Inferior parietal cortex (tissue), 1 donor: Measurements from ENCODE around the gene SRSF6.
"Not testable (repeated sequence)": the region's sequence is repeated elsewhere in the genome, so short reads cannot be mapped to it uniquely, and the experiment has no call there.

ENCODE experiments used
- DNase-seq: peaks from one replicate; pipeline ENCODE4 v3.0.0-alpha.2; 2016; ENCODE audit errors: extremely low spot score

Gene SRSF6

DNA sequence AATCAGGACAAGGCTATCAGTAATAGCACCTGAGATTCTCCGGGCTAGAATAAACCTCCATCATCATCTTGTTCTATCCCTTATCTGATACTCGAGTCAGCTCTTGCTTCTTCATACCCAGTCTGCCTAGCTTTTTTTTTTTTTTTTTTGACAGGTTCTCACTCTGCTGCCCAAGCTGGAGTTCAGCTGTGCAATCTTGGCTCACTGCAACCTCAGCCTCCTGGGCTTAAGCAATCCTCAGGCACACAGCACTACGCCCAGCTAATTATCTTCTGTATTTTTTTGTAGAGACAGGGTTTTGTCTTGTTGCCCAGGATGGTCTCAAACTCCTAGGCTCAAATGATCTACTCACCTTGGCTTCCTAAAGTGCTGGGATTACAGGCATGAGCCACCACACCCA is 19.5 kb downstream of the SRSF6 start:
- no peak for DNase-seq

GRCh38 chr20:43477619-43478018 is 19.9 kb downstream of the SRSF6 start:
- no peak for DNase-seq

DNA sequence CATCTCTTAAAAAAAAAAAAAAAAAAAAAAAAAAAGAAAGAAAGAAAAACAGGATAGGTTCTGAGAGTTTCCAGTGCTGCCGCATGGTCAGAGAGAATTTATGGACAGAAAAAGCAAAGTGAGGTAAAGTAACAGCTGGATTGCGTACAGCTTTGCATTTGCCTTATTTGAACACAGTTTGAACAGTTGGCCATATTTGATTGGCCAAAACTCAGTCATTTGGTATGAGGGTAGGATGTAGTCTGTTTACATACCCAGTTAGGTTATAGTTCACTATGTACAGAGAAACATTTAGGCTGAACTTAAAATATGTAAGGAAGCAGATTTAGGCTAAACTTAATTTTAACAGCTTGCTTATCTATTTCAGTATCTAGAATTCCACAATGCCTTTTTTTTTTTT is 32.3 kb downstream of the SRSF6 start:
- no peak for DNase-seq

- DNase-seq, result no peak
Observed at GRCh38 chr20:43492101-43492500, 34.4 kb downstream of the SRSF6 start.

GRCh38 chr20:43495388-43495787 is 37.7 kb downstream of the SRSF6 start:
- DNase-seq, result no peak

DNA sequence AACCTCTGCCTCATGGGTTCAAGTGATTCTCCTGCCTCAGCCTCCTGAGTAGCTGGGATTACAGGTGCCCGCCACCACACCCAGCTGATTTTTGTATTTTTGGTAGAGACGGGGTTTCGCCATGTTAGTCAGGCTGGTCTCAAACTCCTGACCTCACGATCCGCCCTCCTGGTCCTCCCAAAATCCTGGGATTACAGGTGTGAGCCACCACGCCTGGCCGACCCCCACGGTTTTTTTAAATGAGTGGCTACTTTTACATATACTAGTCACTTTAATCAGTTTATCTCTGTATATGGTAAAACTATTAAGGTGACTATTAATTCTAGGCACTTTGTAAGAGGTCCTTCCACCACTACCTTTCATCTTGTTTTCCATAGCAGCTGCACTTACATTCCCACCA is 44.3 kb downstream of the SRSF6 start:
- DNase-seq, result not testable (repeated sequence)

DNA sequence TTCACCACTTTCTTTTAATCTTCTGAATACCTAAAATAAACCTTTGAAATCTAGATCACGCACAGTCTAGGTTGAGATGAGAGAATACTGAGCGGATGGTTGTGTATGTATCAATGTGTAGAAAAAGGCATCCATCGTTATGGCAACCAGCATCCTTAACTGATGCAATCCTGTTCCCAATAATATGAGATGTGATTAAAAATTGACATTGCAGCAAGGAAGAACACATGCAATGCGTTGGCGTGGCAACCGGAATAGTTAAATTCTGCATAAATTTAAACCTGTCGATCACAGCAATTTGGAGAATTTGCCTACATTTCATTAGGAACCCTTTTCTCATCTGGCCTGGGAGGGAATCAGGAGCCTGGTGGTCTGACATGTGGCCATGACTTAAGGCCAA is 48.5 kb downstream of the SRSF6 start:
- DNase-seq, result no peak

GRCh38 chr20:43507150-43508080 is 49.7 kb downstream of the SRSF6 start, which contains the start of gene L3MBTL1:
Gene L3MBTL1 (plus strand): TSS chr20:43507697. CDS start chr20:43513504, 5,807 bp downstream.
- peak; percentile 38 for DNase-seq

DNA sequence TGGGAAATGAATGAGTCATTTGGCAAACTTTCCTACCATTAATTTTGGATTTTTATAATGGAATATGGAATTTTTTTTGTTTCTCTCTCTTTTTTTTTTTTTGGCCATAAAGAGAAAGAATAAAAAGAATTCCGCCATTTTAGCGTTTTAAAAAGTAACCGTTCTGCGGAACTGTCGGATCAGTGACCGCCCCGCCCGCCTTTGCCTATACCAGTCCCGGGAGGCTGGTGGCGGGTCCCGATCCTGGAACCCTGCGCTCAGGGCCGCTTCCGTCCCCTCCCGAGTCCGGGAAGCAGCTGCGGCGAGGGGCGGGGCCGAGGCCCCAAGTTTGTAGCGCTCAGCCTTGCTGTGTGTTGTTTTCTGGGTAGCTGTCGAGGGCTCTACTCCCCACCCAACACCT is 50.4 kb downstream of the SRSF6 start:
- DNase-seq, result no peak

DNA sequence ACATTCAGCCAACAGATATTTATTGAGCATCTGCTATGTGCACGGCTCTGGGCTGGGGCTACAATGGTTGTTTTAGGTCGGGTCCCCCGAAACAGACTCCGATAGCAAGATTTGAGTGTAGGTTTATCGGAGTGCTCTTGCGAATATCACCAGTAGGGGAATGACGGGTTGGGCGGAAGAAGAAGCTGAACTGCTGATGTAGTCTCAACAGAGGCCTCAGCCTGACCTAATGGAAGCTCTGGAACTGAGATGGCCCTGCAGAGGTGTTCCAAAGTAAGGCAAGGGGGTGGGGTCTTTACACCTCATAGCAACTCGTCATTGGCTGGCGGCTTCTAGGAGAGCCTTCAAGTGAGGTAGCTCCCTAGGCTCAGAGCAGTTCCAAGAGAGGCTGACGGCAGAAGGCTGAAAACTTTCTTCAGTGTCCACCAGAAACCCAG is 50.9 kb downstream of the SRSF6 start:
- DNase-seq, result no peak

DNA sequence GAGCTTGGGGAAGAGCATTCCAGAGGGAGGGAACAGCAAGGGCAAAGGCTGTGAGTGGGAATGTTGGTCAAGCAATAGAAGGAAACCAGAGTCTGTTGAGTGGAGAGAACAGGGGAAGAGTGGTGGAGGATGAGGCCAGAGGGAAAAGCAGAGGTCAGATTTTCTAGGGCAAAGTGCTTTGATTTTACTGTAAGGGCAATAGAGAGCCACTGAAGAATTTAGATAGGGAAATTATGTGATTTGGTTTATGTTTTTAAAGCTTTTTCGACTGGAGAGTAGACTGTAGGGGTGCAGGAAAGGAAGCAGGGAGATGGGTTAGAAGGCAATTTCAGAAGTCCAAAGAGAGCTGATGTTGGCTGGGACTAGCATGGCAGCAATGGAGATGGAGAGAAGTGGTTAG is 54.2 kb downstream of the SRSF6 start:
- DNase-seq, result no peak

- DNase-seq, result no peak
Observed at GRCh38 chr20:43513372-43513930, 55.8 kb downstream of the SRSF6 start.
